Measurements from ENCODE around the gene CYP2A13.
"Not testable (repeated sequence)": the region's sequence is repeated elsewhere in the genome, so short reads cannot be mapped to it uniquely, and the experiment has no call there.

Gene CYP2A13

DNA sequence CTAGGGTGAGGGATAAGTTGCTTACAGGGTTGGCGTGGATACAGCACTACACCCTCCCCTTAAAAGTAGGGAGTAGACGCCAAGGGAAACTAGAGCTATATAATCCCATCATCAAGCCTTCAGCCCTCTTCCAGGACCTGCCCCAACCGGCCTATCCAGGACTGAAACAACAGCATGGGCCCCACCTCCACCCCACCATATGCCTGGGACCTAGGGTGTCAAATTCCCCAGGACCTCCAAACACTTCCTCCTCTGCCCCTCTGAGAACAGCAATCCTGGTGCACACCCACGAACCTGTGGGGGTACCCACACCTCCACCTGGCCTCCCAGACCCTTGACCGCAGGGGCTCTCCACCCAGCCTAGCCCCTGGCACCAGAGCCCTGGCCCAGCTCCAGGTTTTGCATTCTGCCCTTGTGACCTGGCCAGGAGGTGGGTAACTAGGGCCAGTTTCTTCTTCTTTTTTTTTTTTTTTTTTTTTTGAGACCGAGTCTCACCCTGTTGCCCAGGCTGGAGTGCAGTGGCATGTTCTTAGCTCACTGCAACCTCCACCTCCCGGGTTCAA is 24.6 kb downstream of the CYP2A13 start:
- TF ChIP-seq FOXA1 (IDR thresholded peaks at IDR 0.05) (no peak), NFRKB (IDR thresholded peaks at IDR 0.05) (no peak), BHLHE40 (IDR thresholded peaks at IDR 0.05; ENCODE audit: borderline replicate concordance) (no peak), HDGF (IDR thresholded peaks at IDR 0.05; ENCODE audit: borderline replicate concordance) (no peak), L3MBTL2 (conservative IDR thresholded peaks at IDR 0.05) (no peak), ARNT (IDR thresholded peaks at IDR 0.05) (no peak), CTBP1 (IDR thresholded peaks at IDR 0.05; ENCODE audit: borderline replicate concordance) (no peak), TARDBP (IDR thresholded peaks at IDR 0.05) (no peak), SUZ12 (IDR thresholded peaks at IDR 0.05) (no peak), LEF1 (IDR thresholded peaks at IDR 0.05; ENCODE audit: borderline replicate concordance) (no peak), ELF4 (IDR thresholded peaks at IDR 0.05) (no peak), FOXK2 (IDR thresholded peaks at IDR 0.05) (no peak), FOXM1 (IDR thresholded peaks at IDR 0.05; ENCODE audit: borderline replicate concordance) (no peak), ZNF384 (IDR thresholded peaks at IDR 0.05) (no peak), SP1 (IDR thresholded peaks at IDR 0.05) (no peak)
- TF ChIP-seq, protein P1, sequence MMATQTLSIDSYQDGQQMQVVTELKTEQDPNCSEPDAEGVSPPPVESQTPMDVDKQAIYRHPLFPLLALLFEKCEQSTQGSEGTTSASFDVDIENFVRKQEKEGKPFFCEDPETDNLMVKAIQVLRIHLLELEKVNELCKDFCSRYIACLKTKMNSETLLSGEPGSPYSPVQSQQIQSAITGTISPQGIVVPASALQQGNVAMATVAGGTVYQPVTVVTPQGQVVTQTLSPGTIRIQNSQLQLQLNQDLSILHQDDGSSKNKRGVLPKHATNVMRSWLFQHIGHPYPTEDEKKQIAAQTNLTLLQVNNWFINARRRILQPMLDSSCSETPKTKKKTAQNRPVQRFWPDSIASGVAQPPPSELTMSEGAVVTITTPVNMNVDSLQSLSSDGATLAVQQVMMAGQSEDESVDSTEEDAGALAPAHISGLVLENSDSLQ (IDR thresholded peaks at IDR 0.05): no peak
- no peak for DNase-seq (ENCODE audit: extremely low spot score)
- POLR2A ChIA-PET: no interaction called here
- CTCF ChIA-PET: no interaction called here

- no peak for TF ChIP-seq HDGF (IDR thresholded peaks at IDR 0.05; ENCODE audit: borderline replicate concordance)
- TF ChIP-seq CTBP1 (IDR thresholded peaks at IDR 0.05; ENCODE audit: borderline replicate concordance): no peak
- TF ChIP-seq, protein P1 (IDR thresholded peaks at IDR 0.05): no peak
- no peak for TF ChIP-seq ARNT (IDR thresholded peaks at IDR 0.05)
- TF ChIP-seq FOXA1 (IDR thresholded peaks at IDR 0.05): no peak
- TF ChIP-seq SUZ12 (IDR thresholded peaks at IDR 0.05): no peak
- no peak for TF ChIP-seq FOXM1 (IDR thresholded peaks at IDR 0.05; ENCODE audit: borderline replicate concordance)
- TF ChIP-seq BHLHE40 (IDR thresholded peaks at IDR 0.05; ENCODE audit: borderline replicate concordance): no peak
- TF ChIP-seq FOXK2 (IDR thresholded peaks at IDR 0.05): no peak
- TF ChIP-seq TARDBP (IDR thresholded peaks at IDR 0.05): no peak
- no peak for TF ChIP-seq ELF4 (IDR thresholded peaks at IDR 0.05)
- no peak for DNase-seq (ENCODE audit: extremely low spot score)
- ChIA-PET POLR2A (no interaction called here), CTCF (no interaction called here)
Observed at GRCh38 chr19:41114132-41114531, 25.9 kb downstream of the CYP2A13 start, which contains the start of gene CYP2F1. CYP2F1 (plus strand) TSS chr19:41114432; CDS start chr19:41116189, 1,757 bp downstream.

GRCh38 chr19:41116261-41116660 is 28.0 kb downstream of the CYP2A13 start:
- DNase-seq (ENCODE audit: extremely low spot score): no peak
- TF ChIP-seq, protein P1 (IDR thresholded peaks at IDR 0.05): no peak
- TF ChIP-seq TARDBP (IDR thresholded peaks at IDR 0.05): no peak
- TF ChIP-seq FOXA1 (IDR thresholded peaks at IDR 0.05): no peak
- no peak for TF ChIP-seq CTBP1 (IDR thresholded peaks at IDR 0.05; ENCODE audit: borderline replicate concordance)
- no peak for TF ChIP-seq SP1 (IDR thresholded peaks at IDR 0.05)
- no peak for TF ChIP-seq BHLHE40 (IDR thresholded peaks at IDR 0.05; ENCODE audit: borderline replicate concordance)
- no peak for TF ChIP-seq FOXK2 (IDR thresholded peaks at IDR 0.05)
- TF ChIP-seq NFRKB (IDR thresholded peaks at IDR 0.05): no peak
- no peak for TF ChIP-seq L3MBTL2 (conservative IDR thresholded peaks at IDR 0.05)
- TF ChIP-seq HDGF (IDR thresholded peaks at IDR 0.05; ENCODE audit: borderline replicate concordance): no peak
- no peak for TF ChIP-seq SUZ12 (IDR thresholded peaks at IDR 0.05)
- TF ChIP-seq ARNT (IDR thresholded peaks at IDR 0.05): no peak
- TF ChIP-seq LEF1 (IDR thresholded peaks at IDR 0.05; ENCODE audit: borderline replicate concordance): no peak
- TF ChIP-seq ELF4 (IDR thresholded peaks at IDR 0.05): no peak
- TF ChIP-seq FOXM1 (IDR thresholded peaks at IDR 0.05; ENCODE audit: borderline replicate concordance): no peak
- TF ChIP-seq ZNF384 (IDR thresholded peaks at IDR 0.05): no peak
- ChIA-PET CTCF (no interaction called here), POLR2A (no interaction called here)

DNA sequence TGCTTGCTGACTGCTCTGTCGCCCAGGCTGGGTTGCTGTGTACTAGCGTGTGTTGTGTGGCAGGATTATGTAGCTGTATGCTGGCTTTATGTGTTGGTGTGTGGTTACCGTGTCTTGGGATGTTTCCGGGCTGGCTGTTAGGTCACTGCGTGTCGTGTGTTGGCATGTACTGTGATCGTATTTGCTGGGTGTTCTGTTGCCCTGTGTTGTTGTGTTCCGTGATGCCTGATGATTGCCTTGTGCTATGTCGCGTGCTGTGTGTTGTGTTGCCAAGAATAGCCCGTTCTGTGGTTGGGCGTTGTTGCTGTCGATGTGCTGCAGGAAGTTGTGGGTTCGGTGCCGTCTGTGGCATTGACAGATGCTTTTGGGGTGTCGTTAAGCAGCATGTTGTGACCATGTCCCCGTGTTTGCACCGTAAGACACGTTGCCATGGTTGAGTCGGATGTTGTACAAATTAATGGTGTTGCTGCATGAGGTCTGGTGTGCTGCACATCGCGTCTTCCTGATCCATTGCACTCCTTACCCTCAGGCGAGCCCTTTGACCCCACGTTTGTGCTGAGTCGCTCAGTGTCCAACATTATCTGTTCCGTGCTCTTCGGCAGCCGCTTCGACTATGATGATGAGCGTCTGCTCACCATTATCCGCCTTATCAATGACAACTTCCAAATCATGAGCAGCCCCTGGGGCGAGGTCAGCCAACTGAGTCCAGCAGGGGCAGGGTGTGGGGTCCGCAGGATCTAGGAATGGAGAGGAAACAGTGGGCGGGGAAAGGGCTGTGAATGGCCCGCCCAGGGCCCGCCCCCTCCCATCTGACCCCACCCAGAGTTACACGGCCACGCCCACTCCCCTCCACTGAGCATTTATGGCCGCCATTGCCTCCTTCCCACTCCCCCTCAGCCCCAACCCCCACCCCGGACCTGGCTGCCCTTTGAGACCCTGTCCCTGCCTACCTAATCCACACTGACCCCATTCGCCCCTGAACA is 33.0 kb downstream of the CYP2A13 start:
- DNase-seq (ENCODE audit: extremely low spot score); POLR2A ChIA-PET; CTCF ChIA-PET: not testable (repeated sequence)

- POLR2A ChIA-PET; CTCF ChIA-PET; DNase-seq (ENCODE audit: extremely low spot score): not testable (repeated sequence)
Observed at GRCh38 chr19:41122846-41123245, 34.6 kb downstream of the CYP2A13 start.

DNA sequence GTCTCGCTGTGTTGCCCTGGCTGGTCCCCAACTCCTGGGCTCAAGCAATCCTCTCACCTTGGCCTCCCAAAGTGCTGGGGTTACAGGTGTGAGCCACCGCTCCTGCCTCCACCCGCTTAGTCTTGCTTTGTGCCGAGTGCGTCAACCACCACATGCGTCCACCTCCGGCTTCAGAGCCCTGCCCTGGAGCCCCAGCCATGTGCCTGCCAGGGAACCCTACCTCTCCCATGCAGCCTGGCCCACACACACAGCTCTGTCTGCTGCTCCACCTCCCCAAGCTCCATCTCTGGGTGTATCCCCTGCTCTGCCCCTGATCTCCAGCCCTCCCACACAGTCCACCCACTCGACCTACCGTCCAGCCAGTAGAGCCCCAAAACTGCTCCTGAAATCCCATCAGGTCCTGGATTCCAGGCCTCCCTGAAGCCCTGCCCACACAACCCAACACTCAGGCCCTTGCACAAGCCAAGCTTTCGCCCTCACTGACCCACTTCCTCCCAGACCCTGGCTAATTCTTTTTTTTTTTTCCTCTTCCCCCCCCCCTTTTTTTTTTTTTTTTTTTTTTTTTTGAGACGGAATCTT is 35.6 kb downstream of the CYP2A13 start:
- ChIA-PET CTCF (no interaction called here), POLR2A (no interaction called here)

GRCh38 chr19:41126765-41127203 is 38.5 kb downstream of the CYP2A13 start:
- CTCF ChIA-PET: interaction anchor here (1.2 to 1.6 kb wide), 2 partner anchors 18 to 481 kb away, joined by 3 to 9 read pairs; no protein-coding TSS in a partner anchor
- DNase-seq (ENCODE audit: extremely low spot score); POLR2A ChIA-PET: not testable (repeated sequence)

More for the DNA sequence above, 35.6 kb downstream of the CYP2A13 start:
- DNase-seq (ENCODE audit: extremely low spot score): no peak
- no peak for TF ChIP-seq CTBP1 (IDR thresholded peaks at IDR 0.05; ENCODE audit: borderline replicate concordance)
- no peak for TF ChIP-seq SP1 (IDR thresholded peaks at IDR 0.05)
- no peak for TF ChIP-seq L3MBTL2 (conservative IDR thresholded peaks at IDR 0.05)
- no peak for TF ChIP-seq ZNF384 (IDR thresholded peaks at IDR 0.05)
- TF ChIP-seq ELF4 (IDR thresholded peaks at IDR 0.05): no peak
- TF ChIP-seq, protein P1 (IDR thresholded peaks at IDR 0.05): no peak
- TF ChIP-seq FOXK2 (IDR thresholded peaks at IDR 0.05): no peak
- no peak for TF ChIP-seq SUZ12 (IDR thresholded peaks at IDR 0.05)
- no peak for TF ChIP-seq TARDBP (IDR thresholded peaks at IDR 0.05)

DNA sequence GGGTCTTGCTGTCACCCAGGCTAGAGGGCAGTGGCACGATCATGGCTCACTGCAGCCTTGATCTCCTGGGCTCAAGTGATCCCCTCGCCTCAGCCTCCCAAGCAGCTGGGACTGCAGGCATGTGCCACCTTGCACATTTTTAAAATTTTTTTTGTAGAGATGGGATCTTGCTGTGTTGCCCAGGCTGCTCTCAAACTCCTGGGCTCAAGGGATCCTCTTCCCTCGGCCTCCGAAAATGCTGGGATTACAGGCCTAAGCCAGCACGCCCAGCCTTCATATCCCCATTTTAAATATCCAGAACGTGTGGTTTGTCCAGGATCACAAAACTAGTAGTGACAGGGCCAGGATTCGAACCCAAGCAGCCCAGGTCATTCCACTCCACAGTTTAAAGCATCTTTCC is 39.1 kb downstream of the CYP2A13 start:
- DNase-seq (ENCODE audit: extremely low spot score); POLR2A ChIA-PET: not testable (repeated sequence)
- CTCF ChIA-PET: interaction anchor here (1.2 to 1.6 kb wide), 2 partner anchors 17 to 481 kb away, joined by 3 to 9 read pairs; no protein-coding TSS in a partner anchor

DNA sequence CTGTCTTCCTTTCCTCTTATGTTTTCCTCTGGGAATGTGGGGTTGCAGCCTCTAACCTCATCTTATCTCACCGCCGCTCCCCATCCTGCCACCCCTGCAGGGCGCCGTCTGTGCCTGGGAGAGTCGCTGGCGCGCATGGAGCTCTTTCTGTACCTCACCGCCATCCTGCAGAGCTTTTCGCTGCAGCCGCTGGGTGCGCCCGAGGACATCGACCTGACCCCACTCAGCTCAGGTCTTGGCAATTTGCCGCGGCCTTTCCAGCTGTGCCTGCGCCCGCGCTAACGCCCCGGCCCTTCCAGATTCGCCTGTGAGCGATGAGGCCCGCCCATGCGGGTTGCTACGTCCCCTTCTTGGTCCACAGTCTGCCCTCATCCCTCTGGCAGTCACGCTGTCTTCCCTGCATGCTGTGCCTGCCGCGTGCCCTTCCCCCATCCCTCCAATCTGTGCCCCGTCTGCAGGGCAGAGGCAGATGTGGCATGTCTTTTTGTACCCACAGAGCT is 39.6 kb downstream of the CYP2A13 start:
- DNase-seq (ENCODE audit: extremely low spot score): peak; percentile 57
- CTCF ChIA-PET: interaction anchor here (1.2 to 1.6 kb wide), 2 partner anchors 17 to 482 kb away, joined by 3 to 9 read pairs; no protein-coding TSS in a partner anchor
- POLR2A ChIA-PET: not testable (repeated sequence)

Data from HEK293T (cell line).